CD8-positive, alpha-beta memory T cell (primary cell): ENCODE measurements around the gene VBP1. TPM values are rescaled to one million over a fixed set of nuclear protein-coding genes. Genes with fewer than 3 reads are reported as not detected.

Experiments
- CTCF ChIA-PET: fragments of 350-600 bp; sonication (Branson Sonifier 250); formaldehyde crosslinking; loops from one replicate; lab custom pipeline; 2021; ENCODE audit warnings: antibody characterized with exemption; lab: Charles Lee
- POLR2A ChIA-PET: fragments of 350-600 bp; sonication (Branson Sonifier 250); formaldehyde crosslinking; loops from one replicate; lab custom pipeline; 2021; ENCODE audit warnings: antibody characterized with exemption; lab: Charles Lee
- DNase-seq, 5 donors: peaks; one replicate each; pipeline versions ENCODE4 v3.0.0 to v3.0.0-alpha.2; 2020 to 2022; ENCODE audit warnings: mixed read lengths in 1 of 5
- H3K27ac ChIP-seq: one replicate; pipeline ENCODE4 v1.7.0; 2013; ENCODE audit warnings: low read depth, mild to moderate bottlenecking, low read length, moderate library complexity
- H3K27me3 ChIP-seq: 2 replicates; pipeline ENCODE4 v1.7.0; 2013; ENCODE audit warnings: low read length, mild to moderate bottlenecking; ENCODE audit not compliant: insufficient read depth, poor library complexity, severe bottlenecking
- H3K36me3 ChIP-seq: 2 replicates; pipeline ENCODE4 v1.7.0; 2013; ENCODE audit warnings: mild to moderate bottlenecking, low read length, moderate library complexity; ENCODE audit not compliant: insufficient read depth
- H3K4me1 ChIP-seq: 2 replicates; pipeline ENCODE4 v1.7.0; 2013; ENCODE audit warnings: mild to moderate bottlenecking, low read length, moderate library complexity; ENCODE audit not compliant: insufficient read depth
- H3K4me3 ChIP-seq: 2 replicates; pipeline ENCODE4 v1.7.0; 2013; ENCODE audit warnings: mild to moderate bottlenecking, low read length
- H3K9me3 ChIP-seq: 2 replicates; pipeline ENCODE4 v1.7.0; 2013; ENCODE audit warnings: mild to moderate bottlenecking, low read length
- H3K27ac Mint-ChIP-seq, 8 donors: one replicate each; pipeline ENCODE4 v1.8.0; 2020 to 2021; ENCODE audit warnings: mixed read lengths in 8 of 8, mild to moderate bottlenecking in 6 of 8, inconsistent platforms in 3 of 8, moderate library complexity in 3 of 8
- H3K27me3 Mint-ChIP-seq, 2 donors: one replicate each; pipeline ENCODE4 v1.8.0; 2020 to 2021; ENCODE audit warnings: mixed read lengths in 2 of 2, mild to moderate bottlenecking in 1 of 2, moderate library complexity in 1 of 2
- H3K36me3 Mint-ChIP-seq, 3 donors: one replicate each; pipeline ENCODE4 v1.8.0; 2020 to 2021; ENCODE audit warnings: mixed read lengths in 3 of 3, inconsistent platforms in 1 of 3, mild to moderate bottlenecking in 1 of 3
- H3K4me1 Mint-ChIP-seq, 3 donors: one replicate each; pipeline ENCODE4 v1.8.0; 2020 to 2021; ENCODE audit warnings: mixed read lengths in 3 of 3, inconsistent platforms in 1 of 3, mild to moderate bottlenecking in 1 of 3
- H3K4me3 Mint-ChIP-seq, 7 donors: one replicate each; pipeline ENCODE4 v1.8.0; 2020 to 2021; ENCODE audit warnings: mixed read lengths in 7 of 7, mild to moderate bottlenecking in 6 of 7, moderate library complexity in 4 of 7, inconsistent platforms in 2 of 7
- H3K9me3 Mint-ChIP-seq, 5 donors: one replicate each; pipeline ENCODE4 v1.8.0; 2020 to 2022; ENCODE audit warnings: mixed read lengths in 5 of 5, mild to moderate bottlenecking in 3 of 5, moderate library complexity in 2 of 5, inconsistent platforms in 1 of 5
- polyA plus RNA-seq: library from polyadenylated mRNA; unstranded; fragments of 300-500 nt; fragmentation: Illumina TruSeq; gene quantifications from one replicate; pipeline ENCODE4 v1.2.3, GENCODE V29; 2021
- total RNA-seq, 2 experiments: library from RNA; stranded (reverse); gene quantifications; one replicate each; pipeline ENCODE4 v1.2.3, GENCODE V29; 2021

The VBP1 gene, protein sequence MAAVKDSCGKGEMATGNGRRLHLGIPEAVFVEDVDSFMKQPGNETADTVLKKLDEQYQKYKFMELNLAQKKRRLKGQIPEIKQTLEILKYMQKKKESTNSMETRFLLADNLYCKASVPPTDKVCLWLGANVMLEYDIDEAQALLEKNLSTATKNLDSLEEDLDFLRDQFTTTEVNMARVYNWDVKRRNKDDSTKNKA
- total RNA-seq (10 to 100 TPM; 80.1 to 86.3 TPM), polyA plus RNA-seq (78.9 TPM)

DNA sequence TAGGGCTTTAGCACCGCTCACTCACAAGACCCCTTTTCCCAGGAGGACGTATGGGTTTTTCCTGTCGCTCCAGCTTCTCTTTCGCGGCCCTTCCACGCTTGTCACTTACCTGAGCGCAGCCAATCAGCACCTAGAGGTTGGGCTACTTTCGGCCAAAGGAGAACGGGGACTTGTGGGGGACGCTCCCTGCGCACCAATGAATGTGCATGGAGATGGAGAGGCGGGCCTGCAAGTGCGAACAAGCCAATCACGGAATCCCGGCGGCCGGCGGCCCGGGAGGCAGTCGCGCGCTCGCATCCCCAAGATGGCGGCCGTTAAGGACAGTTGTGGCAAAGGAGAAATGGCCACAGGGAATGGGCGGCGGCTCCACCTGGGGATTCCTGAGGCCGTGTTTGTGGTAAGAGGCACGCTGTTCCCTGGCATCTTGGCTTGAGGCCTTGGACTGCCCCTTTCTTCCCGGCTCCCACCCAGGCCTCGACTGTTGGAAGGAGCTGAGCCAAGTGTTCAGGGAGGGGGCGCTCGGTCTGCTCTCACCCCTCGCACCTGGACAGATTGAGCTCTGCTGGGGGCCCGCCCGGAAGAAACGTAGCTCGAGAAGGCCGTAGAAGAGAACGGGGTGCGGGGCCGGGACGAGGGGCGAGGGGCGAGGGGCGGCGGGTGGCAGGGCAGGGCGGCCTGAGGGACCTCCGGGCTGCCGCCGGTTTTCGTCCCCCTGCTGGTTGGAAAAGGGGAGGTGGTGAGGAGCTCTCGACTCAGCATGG is at the start of gene VBP1:
TSS of gene VBP1 (plus strand) at position 282 of the 761 bp plus-strand sequence. CDS start at position 305, 23 bp downstream.
- DNase-seq, result peak; percentile 80 to 92 (median 83)
- ChIA-PET POLR2A (interaction anchor here (1.2 to 1.9 kb wide), 3 partner anchors 28 to 190 kb away, joined by 4 to 13 read pairs (median 4); partner anchors contain the start of gene FUNDC2), CTCF (interaction anchor here (0.6 to 2.2 kb wide), 12 partner anchors 10 to 298 kb away, joined by 3 to 8 read pairs (median 5); partner anchors contain the start of gene FUNDC2)
- Mint-ChIP-seq H3K36me3 (peaks cover 0 to 10% (median 0%) of the 10 kb centered on the region in 3 donors), H3K4me1 (peaks cover 24 to 33% (median 27%) of the 10 kb centered on the region in 3 donors), H3K9me3 (no peaks in the 10 kb centered on the region), H3K27ac (peak within 1 kb of the TSS; percentile 74 to 99 (median 89)), H3K27me3 (peaks cover 0 to 2% of the 10 kb centered on the region in 2 donors), H3K4me3 (peak within 1 kb of the TSS; percentile 87 to 99 (median 90))
- H3K27me3 ChIP-seq, result no peaks in the 10 kb centered on the region
- peaks cover 24% of the 10 kb centered on the region for H3K4me1 ChIP-seq
- no peaks in the 10 kb centered on the region for H3K36me3 ChIP-seq
- peak within 1 kb of the TSS; percentile 69 for H3K27ac ChIP-seq
- H3K9me3 ChIP-seq, result no peaks in the 10 kb centered on the region
- peak within 1 kb of the TSS; percentile 88 for H3K4me3 ChIP-seq

DNA sequence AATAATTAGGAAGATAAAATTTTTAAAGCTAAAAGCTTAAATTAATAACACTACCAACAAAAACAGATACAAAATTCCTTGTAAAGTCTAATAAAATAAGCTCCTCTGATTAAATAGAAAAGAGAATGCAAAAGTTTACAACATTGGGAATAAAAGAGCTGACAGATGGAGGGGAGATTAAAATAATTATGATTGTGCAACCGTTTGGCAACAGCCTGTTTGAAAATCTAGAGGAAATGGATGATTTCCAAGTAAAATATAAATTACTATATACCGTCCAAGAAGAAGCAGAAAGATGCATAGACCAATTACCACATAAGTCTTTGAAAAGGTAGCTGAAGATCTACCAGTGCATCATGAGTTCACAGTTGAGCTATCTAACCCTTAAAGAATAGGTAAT is 46.4 kb upstream of the VBP1 start:
- ChIA-PET POLR2A (interaction anchor here (0.6 kb wide), 1 partner anchor 132 kb away, joined by 3 read pairs; no protein-coding TSS in a partner anchor), CTCF (no interaction called here)
- Histone ChIP-seq H3K36me3 (no peaks in the 10 kb centered on the region), H3K4me1 (no peaks in the 10 kb centered on the region), H3K27me3 (no peaks in the 10 kb centered on the region), H3K9me3 (no peaks in the 10 kb centered on the region), H3K4me3 (no peak overlapping the region), H3K27ac (no peak overlapping the region)
- Mint-ChIP-seq H3K36me3 (no peaks in the 10 kb centered on the region), H3K4me3 (no peak overlapping the region), H3K27ac (no peak overlapping the region), H3K9me3 (peaks cover 0 to 2% (median 0%) of the 10 kb centered on the region in 5 donors), H3K27me3 (peaks cover 1 to 3% of the 10 kb centered on the region in 2 donors), H3K4me1 (no peaks in the 10 kb centered on the region)
- no peak for DNase-seq

GRCh38 chrX:155179346-155179997 is 36.8 kb upstream of the VBP1 start:
- Histone ChIP-seq H3K9me3 (no peaks in the 10 kb centered on the region), H3K36me3 (no peaks in the 10 kb centered on the region), H3K4me1 (no peaks in the 10 kb centered on the region), H3K27ac (no peak overlapping the region), H3K27me3 (no peaks in the 10 kb centered on the region), H3K4me3 (no peak overlapping the region)
- ChIA-PET POLR2A (no interaction called here), CTCF (no interaction called here)
- Mint-ChIP-seq H3K9me3 (peaks cover 0 to 4% (median 0%) of the 10 kb centered on the region in 5 donors), H3K4me3 (no peak overlapping the region), H3K27me3 (peaks cover 0 to 4% of the 10 kb centered on the region in 2 donors), H3K4me1 (no peaks in the 10 kb centered on the region), H3K27ac (no peak overlapping the region), H3K36me3 (no peaks in the 10 kb centered on the region)
- DNase-seq, result no peak

DNA sequence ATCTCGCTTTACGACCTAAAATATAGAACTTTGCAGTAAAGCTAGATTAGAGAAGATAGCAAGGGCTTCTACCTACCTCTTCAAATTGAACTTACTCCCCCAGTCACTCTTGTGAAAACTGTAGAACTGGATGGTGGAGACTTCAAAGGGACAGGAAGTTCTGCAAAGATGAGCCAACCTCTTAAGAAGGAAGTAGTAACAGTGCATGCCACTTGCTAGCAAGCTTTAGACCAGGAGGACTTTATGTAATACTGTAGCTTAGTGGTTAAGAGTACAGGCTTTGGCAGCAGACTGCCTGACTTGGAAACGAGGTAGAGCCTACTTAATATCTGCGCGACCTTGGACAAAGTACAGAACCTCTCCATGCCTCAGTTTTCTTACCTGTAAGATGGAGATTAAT is 27.5 kb upstream of the VBP1 start:
- peak in 3 of 5 donors; percentile 45 to 61 (median 60) for DNase-seq
- H3K27me3 Mint-ChIP-seq, result peaks cover 0 to 5% of the 10 kb centered on the region in 2 donors
- peaks cover 25% of the 10 kb centered on the region for H3K4me1 ChIP-seq
- H3K27me3 ChIP-seq, result no peaks in the 10 kb centered on the region
- H3K27ac Mint-ChIP-seq, result peak overlapping the region in 7 of 8 donors; percentile 25 to 75 (median 70)
- ChIA-PET POLR2A (interaction anchor here (2.1 kb wide), 1 partner anchor 27 kb away, joined by 13 read pairs; the partner anchor contains the start of gene VBP1), CTCF (interaction anchor here (2.4 kb wide), 1 partner anchor 28 kb away, joined by 8 read pairs; the partner anchor contains the start of gene VBP1)
- H3K4me3 Mint-ChIP-seq, result peak overlapping the region; percentile 7 to 75 (median 68)
- peaks cover 2 to 3% (median 2%) of the 10 kb centered on the region in 3 donors for H3K36me3 Mint-ChIP-seq
- peaks cover 0 to 19% (median 13%) of the 10 kb centered on the region in 5 donors for H3K9me3 Mint-ChIP-seq
- peaks cover 25 to 53% (median 50%) of the 10 kb centered on the region in 3 donors for H3K4me1 Mint-ChIP-seq
- no peaks in the 10 kb centered on the region for H3K36me3 ChIP-seq
- peaks cover 6% of the 10 kb centered on the region for H3K9me3 ChIP-seq
- no peak overlapping the region for H3K27ac ChIP-seq
- peak overlapping the region; percentile 31 for H3K4me3 ChIP-seq

- peaks cover 0 to 3% (median 0%) of the 10 kb centered on the region in 3 donors for H3K36me3 Mint-ChIP-seq
- H3K4me1 Mint-ChIP-seq, result peaks cover 0 to 8% (median 7%) of the 10 kb centered on the region in 3 donors
These were observed 5.1 kb upstream of the VBP1 start for GRCh38 chrX:155211208-155211607.

GRCh38 chrX:155213731-155214130 is 2.5 kb upstream of the VBP1 start:
- ChIA-PET POLR2A (no interaction called here), CTCF (no interaction called here)
- Histone ChIP-seq H3K9me3 (no peaks in the 10 kb centered on the region), H3K27me3 (no peaks in the 10 kb centered on the region), H3K36me3 (no peaks in the 10 kb centered on the region), H3K4me3 (no peak overlapping the region), H3K27ac (no peak overlapping the region), H3K4me1 (peaks cover 20% of the 10 kb centered on the region)
- no peak for DNase-seq
- H3K4me3 Mint-ChIP-seq, result no peak overlapping the region
- peaks cover 0 to under 1% of the 10 kb centered on the region in 2 donors for H3K27me3 Mint-ChIP-seq
- peaks cover 0 to 5% (median 0%) of the 10 kb centered on the region in 3 donors for H3K36me3 Mint-ChIP-seq
- H3K4me1 Mint-ChIP-seq, result peaks cover 16 to 27% (median 24%) of the 10 kb centered on the region in 3 donors
- H3K9me3 Mint-ChIP-seq, result no peaks in the 10 kb centered on the region
- H3K27ac Mint-ChIP-seq, result no peak overlapping the region

More at GRCh38 chrX:155211208-155211607, 5.1 kb upstream of the VBP1 start:
- no peaks in the 10 kb centered on the region for H3K9me3 ChIP-seq
- H3K36me3 ChIP-seq, result no peaks in the 10 kb centered on the region
- H3K4me3 ChIP-seq, result no peak overlapping the region
- H3K27me3 Mint-ChIP-seq, result no peaks in the 10 kb centered on the region
- no peak overlapping the region for H3K27ac Mint-ChIP-seq
- H3K9me3 Mint-ChIP-seq, result no peaks in the 10 kb centered on the region
- H3K4me3 Mint-ChIP-seq, result no peak overlapping the region
- CTCF ChIA-PET, result no interaction called here
- no peak overlapping the region for H3K27ac ChIP-seq
- POLR2A ChIA-PET, result no interaction called here
- no peaks in the 10 kb centered on the region for H3K27me3 ChIP-seq
- H3K4me1 ChIP-seq, result peaks cover 6% of the 10 kb centered on the region
- DNase-seq, result no peak

DNA sequence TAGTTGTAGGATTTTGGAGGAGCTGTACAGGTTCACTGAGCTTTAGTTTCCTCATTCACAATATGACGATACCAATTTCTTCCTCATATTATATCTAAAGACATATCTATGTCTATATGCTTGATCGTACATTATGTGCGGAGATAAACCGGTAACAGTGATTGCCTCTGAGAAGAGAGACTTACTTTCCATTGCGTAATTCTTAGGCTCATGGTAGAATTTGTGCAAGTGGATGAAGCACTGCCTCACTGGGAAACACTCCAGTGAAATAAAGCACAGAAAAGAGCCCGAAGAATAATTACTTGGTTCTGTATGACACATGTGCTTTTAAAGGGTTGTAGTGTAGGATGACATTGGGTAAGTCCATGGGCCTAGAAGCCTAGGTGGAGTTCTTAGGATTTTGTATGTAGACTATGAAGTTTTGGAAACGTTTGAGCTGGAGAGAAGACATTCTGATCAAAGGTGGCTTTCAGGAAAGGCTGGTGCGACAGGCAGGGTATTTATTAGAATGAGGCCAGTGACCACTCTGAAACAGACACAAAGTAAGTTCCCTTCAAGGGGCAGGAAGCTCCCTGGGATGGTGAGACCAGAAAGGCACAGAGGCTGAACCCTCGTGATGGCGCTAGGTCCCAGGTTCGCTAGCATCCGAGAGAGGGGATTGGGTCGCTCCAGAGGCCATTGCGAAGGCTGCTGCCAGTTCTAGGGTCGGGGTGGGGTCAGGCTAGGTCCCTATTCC is 649 bp upstream of the VBP1 start:
- Histone ChIP-seq H3K4me3 (peak overlapping the region; percentile 88), H3K27ac (peak overlapping the region; percentile 69), H3K4me1 (peaks cover 24% of the 10 kb centered on the region), H3K27me3 (no peaks in the 10 kb centered on the region), H3K9me3 (no peaks in the 10 kb centered on the region), H3K36me3 (no peaks in the 10 kb centered on the region)
- ChIA-PET CTCF (interaction anchor here (0.8 to 2.2 kb wide), 7 partner anchors 11 to 121 kb away, joined by 3 to 8 read pairs (median 6); no protein-coding TSS in a partner anchor), POLR2A (interaction anchor here (1.4 to 1.9 kb wide), 2 partner anchors 27 to 189 kb away, joined by 4 to 13 read pairs; partner anchors contain the start of gene FUNDC2)
- peaks cover 0 to 2% of the 10 kb centered on the region in 2 donors for H3K27me3 Mint-ChIP-seq
- DNase-seq, result no peak
- H3K4me3 Mint-ChIP-seq, result peak overlapping the region; percentile 87 to 99 (median 90)
- H3K4me1 Mint-ChIP-seq, result peaks cover 24 to 33% (median 27%) of the 10 kb centered on the region in 3 donors
- H3K36me3 Mint-ChIP-seq, result peaks cover 0 to 9% (median 0%) of the 10 kb centered on the region in 3 donors
- no peaks in the 10 kb centered on the region for H3K9me3 Mint-ChIP-seq
- H3K27ac Mint-ChIP-seq, result peak overlapping the region; percentile 73 to 99 (median 89)
